ENCODE results near the gene AKT3.

- TF ChIP-seq USF1 (IDR thresholded peaks at IDR 0.05) (no peak), MAX (IDR thresholded peaks at IDR 0.05) (no peak), EGR1 (IDR thresholded peaks at IDR 0.05) (no peak), EP300 (IDR thresholded peaks at IDR 0.05; ENCODE audit: borderline replicate concordance) (no peak)
- TF ChIP-seq, protein P1, sequence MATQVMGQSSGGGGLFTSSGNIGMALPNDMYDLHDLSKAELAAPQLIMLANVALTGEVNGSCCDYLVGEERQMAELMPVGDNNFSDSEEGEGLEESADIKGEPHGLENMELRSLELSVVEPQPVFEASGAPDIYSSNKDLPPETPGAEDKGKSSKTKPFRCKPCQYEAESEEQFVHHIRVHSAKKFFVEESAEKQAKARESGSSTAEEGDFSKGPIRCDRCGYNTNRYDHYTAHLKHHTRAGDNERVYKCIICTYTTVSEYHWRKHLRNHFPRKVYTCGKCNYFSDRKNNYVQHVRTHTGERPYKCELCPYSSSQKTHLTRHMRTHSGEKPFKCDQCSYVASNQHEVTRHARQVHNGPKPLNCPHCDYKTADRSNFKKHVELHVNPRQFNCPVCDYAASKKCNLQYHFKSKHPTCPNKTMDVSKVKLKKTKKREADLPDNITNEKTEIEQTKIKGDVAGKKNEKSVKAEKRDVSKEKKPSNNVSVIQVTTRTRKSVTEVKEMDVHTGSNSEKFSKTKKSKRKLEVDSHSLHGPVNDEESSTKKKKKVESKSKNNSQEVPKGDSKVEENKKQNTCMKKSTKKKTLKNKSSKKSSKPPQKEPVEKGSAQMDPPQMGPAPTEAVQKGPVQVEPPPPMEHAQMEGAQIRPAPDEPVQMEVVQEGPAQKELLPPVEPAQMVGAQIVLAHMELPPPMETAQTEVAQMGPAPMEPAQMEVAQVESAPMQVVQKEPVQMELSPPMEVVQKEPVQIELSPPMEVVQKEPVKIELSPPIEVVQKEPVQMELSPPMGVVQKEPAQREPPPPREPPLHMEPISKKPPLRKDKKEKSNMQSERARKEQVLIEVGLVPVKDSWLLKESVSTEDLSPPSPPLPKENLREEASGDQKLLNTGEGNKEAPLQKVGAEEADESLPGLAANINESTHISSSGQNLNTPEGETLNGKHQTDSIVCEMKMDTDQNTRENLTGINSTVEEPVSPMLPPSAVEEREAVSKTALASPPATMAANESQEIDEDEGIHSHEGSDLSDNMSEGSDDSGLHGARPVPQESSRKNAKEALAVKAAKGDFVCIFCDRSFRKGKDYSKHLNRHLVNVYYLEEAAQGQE (IDR thresholded peaks at IDR 0.05; ENCODE audit: low read depth): no peak
These were observed 139.6 kb downstream of the AKT3 start for GRCh38 chr1:243710467-243710866.
